IPS-20b (cell line): ENCODE results near the gene FYN.
"Not testable (repeated sequence)": the region's sequence is repeated elsewhere in the genome, so short reads cannot be mapped to it uniquely, and the experiment has no call there.

Source experiments
- H3K27ac ChIP-seq: one replicate; pipeline ENCODE4 v1.5.1; 2013; ENCODE audit warnings: low read length
- H3K27me3 ChIP-seq: 2 replicates; pipeline ENCODE4 v1.6.1; 2013; ENCODE audit warnings: mild to moderate bottlenecking, low read length, inconsistent platforms; ENCODE audit not compliant: insufficient read depth
- H3K36me3 ChIP-seq: 2 replicates; pipeline ENCODE4 v1.6.1; 2013; ENCODE audit warnings: low read depth, mild to moderate bottlenecking, inconsistent platforms, low read length, moderate library complexity; ENCODE audit not compliant: insufficient read depth
- H3K4me1 ChIP-seq: 2 replicates; pipeline ENCODE4 v1.6.1; 2013; ENCODE audit warnings: mild to moderate bottlenecking, control low read depth, inconsistent platforms, low read length, moderate library complexity; ENCODE audit not compliant: insufficient read depth
- H3K4me3 ChIP-seq: 2 replicates; pipeline ENCODE4 v1.5.1; 2013; ENCODE audit warnings: mild to moderate bottlenecking, low read length, inconsistent platforms
- H3K9ac ChIP-seq: 2 replicates; pipeline ENCODE4 v1.6.1; 2013; ENCODE audit warnings: low read depth, mild to moderate bottlenecking, inconsistent platforms, low read length, moderate library complexity
- H3K9me3 ChIP-seq: 2 replicates; pipeline ENCODE4 v1.6.1; 2013; ENCODE audit warnings: mild to moderate bottlenecking, low read depth, low read length, inconsistent platforms; ENCODE audit not compliant: insufficient read depth

FYN gene

DNA sequence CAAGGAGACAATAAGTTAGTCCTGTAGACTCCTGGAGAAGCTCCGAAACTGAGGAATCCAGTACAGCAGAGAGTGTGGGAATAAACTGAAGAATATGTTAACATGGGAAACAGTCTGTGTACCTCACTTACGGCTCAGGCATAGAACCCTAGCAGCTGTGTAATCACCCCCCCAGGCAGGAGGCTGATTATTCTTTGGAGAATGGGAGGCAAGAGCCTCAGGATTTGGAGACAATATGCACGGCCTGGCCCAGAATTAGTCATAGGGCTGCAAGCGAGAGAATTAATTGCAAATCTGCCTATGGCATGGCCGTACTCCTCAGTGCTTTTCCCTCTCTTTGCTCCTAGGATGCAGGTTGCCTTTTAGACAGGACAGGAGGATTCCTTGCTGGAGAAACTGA lies 27.5 kb upstream of the FYN start:
- no peak overlapping the region for H3K27ac ChIP-seq
- no peaks in the 10 kb centered on the region for H3K9me3 ChIP-seq
- H3K4me1 ChIP-seq: peaks cover 4% of the 10 kb centered on the region; the same call in 1 of the 2 replicates
- no peak overlapping the region for H3K4me3 ChIP-seq
- H3K36me3 ChIP-seq: no peaks in the 10 kb centered on the region
- no peaks in the 10 kb centered on the region for H3K27me3 ChIP-seq
- H3K9ac ChIP-seq: no peak overlapping the region

DNA sequence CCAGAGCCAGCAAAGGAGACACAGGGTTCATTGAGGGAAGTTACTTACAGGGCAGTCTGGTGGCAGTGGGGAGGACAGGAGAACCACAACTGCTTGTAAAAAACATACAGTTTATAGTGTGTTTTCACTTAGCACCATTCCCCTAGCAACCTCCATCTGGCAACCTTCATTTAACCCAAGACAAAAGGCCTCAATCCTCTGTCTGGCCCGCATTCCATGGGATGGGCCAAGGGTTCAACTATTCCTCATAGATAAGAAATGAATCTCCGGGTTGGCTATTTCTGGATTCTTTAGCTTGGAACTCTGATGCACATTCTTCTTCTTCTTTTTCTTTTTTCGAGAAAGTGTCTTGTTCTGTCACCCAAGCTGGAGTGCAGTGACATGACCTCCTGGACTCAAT lies 26.3 kb upstream of the FYN start:
- Histone ChIP-seq H3K9me3 (no peaks in the 10 kb centered on the region), H3K36me3 (no peaks in the 10 kb centered on the region), H3K27ac (no peak overlapping the region), H3K27me3 (no peaks in the 10 kb centered on the region), H3K9ac (no peak overlapping the region), H3K4me3 (no peak overlapping the region), H3K4me1 (peaks cover 4% of the 10 kb centered on the region; the same call in 1 of the 2 replicates)

DNA sequence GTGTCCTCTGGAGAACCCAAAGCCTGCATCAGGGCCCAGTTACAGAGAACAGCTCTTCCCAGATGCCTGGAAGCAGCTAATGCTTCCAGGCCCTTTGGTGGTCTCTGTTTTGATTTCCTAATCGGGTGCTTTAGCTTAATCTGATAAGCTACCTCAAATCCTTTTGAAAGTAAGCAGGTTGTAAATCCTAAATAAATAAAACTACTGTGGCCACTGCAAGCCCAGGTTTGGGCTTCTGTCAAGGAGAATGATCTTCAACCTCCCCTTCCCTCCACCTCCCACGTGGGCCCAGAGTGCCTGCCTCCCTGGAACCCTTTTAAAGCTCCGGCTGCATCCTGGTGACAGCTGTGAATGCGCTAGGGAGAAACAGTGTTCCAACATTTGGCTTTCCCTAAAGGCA lies 25.2 kb upstream of the FYN start:
- Histone ChIP-seq H3K27me3 (no peaks in the 10 kb centered on the region), H3K9me3 (no peaks in the 10 kb centered on the region), H3K36me3 (no peaks in the 10 kb centered on the region), H3K9ac (no peak overlapping the region), H3K4me3 (no peak overlapping the region), H3K27ac (no peak overlapping the region), H3K4me1 (peaks cover 4% of the 10 kb centered on the region; the same call in 1 of the 2 replicates)

DNA sequence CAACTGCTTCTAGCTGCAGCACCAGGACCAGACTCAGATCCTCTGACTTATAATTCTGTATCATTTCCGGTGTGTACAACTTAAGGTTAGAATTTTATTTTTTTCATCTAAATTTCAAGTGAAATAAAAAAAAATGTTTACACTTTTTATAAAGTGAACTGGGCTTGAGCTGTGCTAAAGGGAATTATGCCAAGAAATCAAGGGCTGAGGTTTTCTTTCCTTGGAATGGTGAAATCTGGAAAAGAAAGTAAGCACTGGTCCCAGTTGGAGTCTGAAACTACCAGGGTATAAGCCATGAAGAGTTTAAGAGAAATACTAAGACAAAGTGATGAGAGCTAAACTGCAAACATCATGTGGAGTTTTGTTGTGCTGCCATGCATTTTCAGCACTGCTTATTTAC lies 21.7 kb upstream of the FYN start:
- Histone ChIP-seq H3K27ac (no peak overlapping the region), H3K27me3 (no peaks in the 10 kb centered on the region), H3K4me3 (no peak overlapping the region)

DNA sequence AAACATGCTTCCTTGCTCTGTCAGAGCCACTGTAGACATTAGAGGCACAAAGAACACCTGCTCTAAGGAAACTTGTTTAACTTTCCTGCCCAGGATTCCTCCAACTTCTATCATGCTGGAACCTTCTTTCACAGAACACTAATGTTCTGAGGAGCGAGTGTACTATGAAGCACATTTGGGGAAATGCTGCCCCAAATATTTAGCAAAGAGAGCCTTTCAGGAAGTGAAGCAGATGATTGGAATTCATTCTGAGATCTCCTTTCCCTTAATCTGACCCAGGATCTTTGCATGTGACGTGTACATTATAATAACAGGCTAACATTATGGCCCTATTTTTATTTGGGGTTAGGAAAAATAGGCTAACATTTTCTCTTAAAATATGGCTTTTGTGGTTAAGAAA lies 21.0 kb upstream of the FYN start:
- Histone ChIP-seq H3K9ac (no peak overlapping the region), H3K4me1 (peaks cover 11% of the 10 kb centered on the region), H3K36me3 (no peaks in the 10 kb centered on the region), H3K9me3 (no peaks in the 10 kb centered on the region), H3K27me3 (no peaks in the 10 kb centered on the region), H3K27ac (no peak overlapping the region), H3K4me3 (no peak overlapping the region)

More for the DNA sequence above, 21.7 kb upstream of the FYN start:
- peaks cover 11% of the 10 kb centered on the region for H3K4me1 ChIP-seq
- H3K36me3 ChIP-seq: no peaks in the 10 kb centered on the region
- no peak overlapping the region for H3K9ac ChIP-seq
- no peaks in the 10 kb centered on the region for H3K9me3 ChIP-seq

DNA sequence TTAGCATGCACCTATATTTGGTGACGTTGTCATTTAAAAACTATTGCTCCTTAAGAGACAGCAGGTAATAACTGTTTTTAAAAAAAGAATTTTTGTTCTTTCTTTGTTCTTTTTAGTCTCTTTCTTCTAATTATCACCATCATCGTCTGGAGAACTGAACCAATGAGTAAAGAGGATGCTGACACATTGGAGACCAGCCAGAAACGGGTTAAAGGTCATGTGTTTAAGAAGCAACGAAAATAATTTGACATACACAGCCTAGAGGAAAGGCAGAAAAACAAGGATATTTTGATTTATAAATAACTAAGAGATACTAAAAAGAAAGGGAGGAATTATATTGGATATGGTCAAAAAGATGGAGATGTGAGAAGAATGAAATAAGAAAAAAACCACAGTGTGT lies 19.2 kb upstream of the FYN start:
- no peaks in the 10 kb centered on the region for H3K27me3 ChIP-seq
- H3K36me3 ChIP-seq: no peaks in the 10 kb centered on the region
- H3K27ac ChIP-seq: no peak overlapping the region
- no peak overlapping the region for H3K9ac ChIP-seq
- H3K4me1 ChIP-seq: peaks cover 25% of the 10 kb centered on the region
- H3K9me3 ChIP-seq: no peaks in the 10 kb centered on the region
- H3K4me3 ChIP-seq: no peak overlapping the region

DNA sequence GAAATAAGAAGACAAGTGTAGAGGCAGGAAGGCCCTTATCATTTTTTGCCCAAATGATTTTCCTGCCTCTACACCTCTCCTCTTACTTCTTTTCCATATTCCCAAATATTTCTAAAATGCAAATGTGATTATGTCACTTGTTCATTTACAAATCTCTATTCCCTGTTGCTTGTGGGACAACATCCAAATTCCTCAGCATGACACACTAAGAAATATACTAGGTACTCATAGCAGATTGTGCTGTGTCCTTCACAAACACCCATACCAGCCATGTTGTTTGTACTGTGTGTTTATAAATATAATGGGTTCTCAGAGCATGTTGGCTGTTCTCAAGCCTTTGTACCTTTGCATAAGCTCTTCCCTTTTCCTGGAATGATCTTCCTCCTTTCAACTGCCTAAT lies 17.7 kb upstream of the FYN start:
- Histone ChIP-seq H3K4me3 (no peak overlapping the region), H3K27me3 (no peaks in the 10 kb centered on the region), H3K9ac (no peak overlapping the region), H3K27ac (no peak overlapping the region), H3K9me3 (no peaks in the 10 kb centered on the region), H3K36me3 (no peaks in the 10 kb centered on the region), H3K4me1 (peaks cover 25% of the 10 kb centered on the region)

DNA sequence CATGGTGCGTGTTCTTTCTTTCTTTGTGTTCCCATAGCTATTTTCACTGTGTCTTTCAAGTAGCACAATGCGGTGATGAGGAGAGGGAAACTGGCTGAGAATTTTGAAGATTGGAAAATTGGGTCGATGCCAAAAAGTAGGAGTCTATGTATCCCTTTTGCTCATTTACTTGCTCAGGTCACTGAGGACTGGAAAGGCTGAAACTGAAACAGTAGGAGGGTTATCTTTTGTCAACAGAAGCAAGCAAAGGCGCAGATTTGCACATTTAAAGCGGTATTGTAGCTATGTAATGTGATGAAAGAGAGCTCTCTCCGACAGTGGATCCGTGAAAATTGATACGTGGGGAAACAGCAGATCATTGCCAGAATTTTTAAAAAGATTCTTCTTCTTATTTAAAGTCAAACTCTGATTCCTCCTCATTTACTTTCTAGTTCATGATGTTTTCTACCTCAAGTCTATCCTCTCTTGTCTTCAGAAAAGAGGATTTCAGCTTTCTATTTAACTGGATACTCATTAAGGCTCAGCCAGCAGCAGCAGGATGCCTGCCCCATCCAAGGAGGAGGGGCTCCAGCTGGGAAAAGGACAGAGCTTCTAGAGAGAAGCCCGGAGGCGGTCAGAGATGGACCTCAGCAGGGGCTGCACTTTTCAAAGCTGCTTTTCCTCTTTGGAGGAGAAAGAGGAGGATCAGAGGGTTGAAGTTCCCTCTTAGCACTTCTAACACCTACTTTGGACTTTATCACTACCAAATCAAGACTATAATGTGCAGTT lies 15.9 kb upstream of the FYN start:
- Histone ChIP-seq H3K4me3 (peak overlapping the region; percentile 57), H3K9ac (peak overlapping the region; percentile 50; the same call in 1 of the 2 replicates), H3K36me3 (no peaks in the 10 kb centered on the region), H3K27me3 (no peaks in the 10 kb centered on the region), H3K9me3 (no peaks in the 10 kb centered on the region), H3K4me1 (peaks cover 30% of the 10 kb centered on the region), H3K27ac (no peak overlapping the region)

DNA sequence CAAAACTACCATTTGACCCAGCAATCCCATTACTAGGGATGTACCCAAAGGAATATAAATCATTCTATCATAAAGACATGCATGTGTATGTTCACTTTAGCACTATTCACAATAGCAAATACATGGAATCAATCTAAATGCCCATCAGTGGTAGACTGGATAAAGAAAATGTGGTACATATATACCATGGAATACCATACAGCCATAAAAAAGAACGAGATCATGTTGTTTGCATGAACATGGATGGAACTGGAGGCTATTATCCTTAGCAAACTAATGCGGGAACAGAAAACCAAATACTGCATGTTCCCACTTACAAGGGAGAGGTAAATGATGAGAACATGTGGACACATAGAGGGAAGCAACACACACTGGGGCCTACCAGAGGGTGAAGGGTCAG lies 13.5 kb upstream of the FYN start:
- not testable (repeated sequence) for H3K9ac ChIP-seq, H3K4me3 ChIP-seq, H3K9me3 ChIP-seq, H3K27me3 ChIP-seq, H3K36me3 ChIP-seq, H3K27ac ChIP-seq
- peaks cover 35% of the 10 kb centered on the region for H3K4me1 ChIP-seq

DNA sequence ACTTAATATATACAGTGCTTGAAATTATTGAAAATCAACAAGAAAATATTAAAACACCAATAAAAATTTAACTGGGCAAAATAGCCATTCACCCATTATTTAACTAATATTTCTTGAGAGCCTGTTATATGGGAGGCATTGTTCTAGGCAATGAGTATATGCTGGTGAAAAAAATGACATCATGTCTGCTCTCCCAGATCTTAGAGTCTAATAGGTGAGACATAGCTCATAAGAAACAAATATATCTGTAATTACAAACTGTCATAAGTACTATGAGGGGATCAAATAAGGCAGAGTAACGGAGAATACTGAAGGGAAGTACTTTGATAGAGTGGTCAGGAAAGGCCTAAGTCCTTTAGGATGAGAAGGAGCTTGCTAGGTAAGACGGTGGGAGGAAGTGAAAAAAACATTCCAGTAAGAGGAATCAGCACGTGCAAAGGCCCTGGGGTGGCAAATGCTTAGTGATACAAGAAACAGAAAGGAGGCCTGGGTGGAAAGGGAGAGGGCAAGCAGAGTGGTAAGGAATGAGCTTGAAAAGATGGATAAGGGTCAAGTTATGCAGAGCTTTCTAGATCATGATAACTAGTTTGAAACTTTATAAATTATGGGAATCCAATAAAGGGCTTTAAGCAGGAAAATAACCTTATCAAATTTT lies 12.2 kb upstream of the FYN start:
- Histone ChIP-seq H3K9me3 (no peaks in the 10 kb centered on the region), H3K4me3 (no peak overlapping the region), H3K27me3 (no peaks in the 10 kb centered on the region), H3K9ac (no peak overlapping the region), H3K4me1 (peaks cover 30% of the 10 kb centered on the region), H3K36me3 (no peaks in the 10 kb centered on the region), H3K27ac (no peak overlapping the region)

DNA sequence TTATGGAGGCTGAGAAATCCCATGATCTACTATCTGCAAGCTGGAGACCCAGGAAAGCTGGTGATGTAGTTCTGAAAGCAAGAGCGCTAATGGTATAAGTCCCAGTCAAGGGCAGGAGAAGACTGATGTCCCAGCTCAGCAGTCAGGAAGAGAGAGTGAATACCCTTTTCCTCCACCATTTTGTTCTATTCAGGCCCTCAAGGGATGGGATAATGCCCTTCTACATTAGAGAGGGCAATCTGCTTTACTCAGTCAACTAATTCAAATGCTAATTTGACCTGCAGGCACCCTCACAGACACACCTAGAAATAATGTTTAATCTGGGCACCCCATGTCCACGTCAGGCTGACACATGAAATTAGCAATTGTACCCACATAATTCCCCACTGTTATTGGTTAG lies 10.8 kb upstream of the FYN start:
- Histone ChIP-seq H3K9ac (no peak overlapping the region), H3K27me3 (no peaks in the 10 kb centered on the region), H3K4me3 (peak overlapping the region; percentile 6; the same call in 1 of the 2 replicates), H3K27ac (no peak overlapping the region), H3K4me1 (peaks cover 24% of the 10 kb centered on the region), H3K9me3 (no peaks in the 10 kb centered on the region), H3K36me3 (no peaks in the 10 kb centered on the region)

DNA sequence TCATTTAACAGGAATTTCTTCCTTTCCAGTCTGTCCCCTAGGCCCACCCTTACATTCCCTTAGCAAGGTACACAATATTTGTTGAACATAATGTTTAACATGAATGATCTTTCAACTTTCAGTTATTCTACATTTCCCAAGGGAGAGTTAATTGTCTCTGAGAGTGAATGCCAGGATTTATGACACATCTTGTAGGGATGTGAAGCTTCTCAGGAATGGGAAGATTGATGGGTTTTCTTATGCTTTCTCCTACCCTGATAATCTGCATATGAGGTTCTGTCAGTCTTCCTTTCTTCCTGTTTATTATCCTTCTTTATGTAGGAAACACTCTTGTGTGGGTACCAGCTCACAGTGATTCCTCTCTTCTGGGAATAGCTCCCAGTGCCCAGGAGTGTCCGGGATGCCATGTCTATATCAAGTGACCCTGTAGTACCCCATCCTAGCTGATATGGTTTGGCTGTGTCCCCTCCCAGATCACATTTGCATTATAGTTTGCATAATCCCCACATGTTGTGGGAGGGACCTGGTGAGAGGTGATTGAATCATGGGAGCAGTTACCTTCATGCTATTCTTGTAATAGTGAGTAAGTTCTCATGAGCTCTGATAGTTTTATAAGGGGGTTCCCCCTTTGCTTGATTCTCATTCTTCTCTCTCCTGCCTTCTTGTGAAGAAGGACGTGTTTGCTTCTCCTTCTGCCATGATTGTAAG lies 7.1 kb upstream of the FYN start:
- Histone ChIP-seq H3K9ac (no peak overlapping the region), H3K36me3 (no peaks in the 10 kb centered on the region), H3K27me3 (no peaks in the 10 kb centered on the region), H3K9me3 (no peaks in the 10 kb centered on the region), H3K4me3 (no peak overlapping the region), H3K27ac (no peak overlapping the region), H3K4me1 (peaks cover 10% of the 10 kb centered on the region)
